Cardiac ventricle fibroblast (primary cell): Measurements from ENCODE around the gene EIF4G1. TPM values are rescaled to one million over a fixed set of nuclear protein-coding genes. Genes with fewer than 3 reads are reported as not detected.

Source experiments
- total RNA-seq: library from RNA; depleted of rRNA; stranded (reverse); fragments of >200 nt; gene quantifications from 2 replicates; pipeline ENCODE4 v1.2.3, GENCODE V29; 2015

The EIF4G1 gene
- 253 and 283 TPM in 2 replicates for total RNA-seq

GRCh38 chr3:184314363-184314699 lies at the start of gene EIF4G1:
TSS of gene EIF4G1 (plus strand) at chr3:184314606. CDS start at chr3:184315797, 1,191 bp downstream.

GRCh38 chr3:184275961-184276910 lies 38.2 kb upstream of the EIF4G1 start, which contains the start of gene ECE2:
TSS of gene ECE2 (plus strand) at chr3:184276022. CDS start at chr3:184276154, 132 bp downstream.

GRCh38 chr3:184298759-184299487 lies 15.5 kb upstream of the EIF4G1 start, which contains the start of gene PSMD2:
TSS of gene PSMD2 (plus strand) at chr3:184299241. CDS start at chr3:184299267, 26 bp downstream.

GRCh38 chr3:184337399-184337714 lies 23.0 kb downstream of the EIF4G1 start, which contains the start of gene FAM131A:
TSS of gene FAM131A (plus strand) at chr3:184337600. CDS start at chr3:184337631, 31 bp downstream.

GRCh38 chr3:184361532-184361931 lies 47.1 kb downstream of the EIF4G1 start, which contains the start of the genes CLCN2 and POLR2H:
TSS of gene CLCN2 (minus strand) at chr3:184361605. CDS start at chr3:184361479, 126 bp downstream.
TSS of gene POLR2H (plus strand) at chr3:184361710. CDS start at chr3:184363493, 1,783 bp downstream.

GRCh38 chr3:184377882-184378445 lies 63.6 kb downstream of the EIF4G1 start, which contains the start of gene THPO:
TSS of gene THPO (minus strand) at chr3:184378207. CDS start at chr3:184376259, 1,948 bp downstream.

GRCh38 chr3:184379358-184380184 lies 65.2 kb downstream of the EIF4G1 start, which contains the start of gene CHRD:
TSS of gene CHRD (plus strand) at chr3:184380054. CDS start at chr3:184380319, 265 bp downstream.

Other genes starting within 250 kb of the EIF4G1 start
- not detected in 2 replicates for gene HTR3E, start 217.5 kb upstream of the EIF4G1 start, total RNA-seq
- 13.9 and 15.5 TPM in 2 replicates for gene EIF2B5, start 179.2 kb upstream of the EIF4G1 start, total RNA-seq
- gene DVL3, start 159.2 kb upstream of the EIF4G1 start, total RNA-seq = 39.9 and 56.8 TPM in 2 replicates
- 247 and 299 TPM in 2 replicates for gene AP2M1, start 139.8 kb upstream of the EIF4G1 start, total RNA-seq
- gene ABCF3, start 128.4 kb upstream of the EIF4G1 start, total RNA-seq = 35.8 and 43.3 TPM in 2 replicates
- gene VWA5B2, start 85.0 kb upstream of the EIF4G1 start, total RNA-seq = 0.05 and 0.06 TPM in 2 replicates
- 71.8 and 73.8 TPM in 2 replicates for gene ALG3, start 65.6 kb upstream of the EIF4G1 start, total RNA-seq
- gene EEF1AKMT4, start 64.9 kb upstream of the EIF4G1 start, total RNA-seq = 4.3 and 5.9 TPM in 2 replicates
- not detected in 2 replicates for gene CAMK2N2, start 53.1 kb upstream of the EIF4G1 start, total RNA-seq
- 0.12 TPM in 1 of 2 replicates, not detected in the other for gene ECE2, start 38.6 kb upstream of the EIF4G1 start, total RNA-seq
- 172 and 183 TPM in 2 replicates for gene PSMD2, start 15.4 kb upstream of the EIF4G1 start, total RNA-seq
- 16.7 and 17.4 TPM in 2 replicates for gene FAM131A, start 23.0 kb downstream of the EIF4G1 start, total RNA-seq
- gene CLCN2, start 47.0 kb downstream of the EIF4G1 start, total RNA-seq = 2.5 and 3.0 TPM in 2 replicates
- gene POLR2H, start 47.1 kb downstream of the EIF4G1 start, total RNA-seq = 73.9 and 86.3 TPM in 2 replicates
- 0.19 TPM in 1 of 2 replicates, not detected in the other for gene THPO, start 63.6 kb downstream of the EIF4G1 start, total RNA-seq
- 1.0 and 2.2 TPM in 2 replicates for gene CHRD, start 65.4 kb downstream of the EIF4G1 start, total RNA-seq
- 2.9 and 3.2 TPM in 2 replicates for gene EPHB3, start 247.2 kb downstream of the EIF4G1 start, total RNA-seq